Renal cortical epithelial cell (primary cell): ENCODE data around the gene NAPG. TPM values are rescaled to one million over a fixed set of nuclear protein-coding genes. Genes with fewer than 3 reads are reported as not detected.
"Not testable (repeated sequence)": the region's sequence is repeated elsewhere in the genome, so short reads cannot be mapped to it uniquely, and the experiment has no call there.

Experiments used
- DNase-seq: peaks from one replicate; pipeline ENCODE4 v3.0.0-alpha.2; 2011; ENCODE audit warnings: low read depth
- total RNA-seq: library from RNA; depleted of rRNA; stranded (reverse); fragments of >200 nt; gene quantifications from 2 replicates; pipeline ENCODE4 v1.2.3, GENCODE V29; 2014

The NAPG gene
- total RNA-seq, 1 donor from 2014 or later, result 43.2 TPM

- no peak for DNase-seq
Observed at GRCh38 chr18:10546557-10547300, 20.9 kb downstream of the NAPG start.

- DNase-seq, result no peak
Observed at GRCh38 chr18:10552226-10552625, 26.4 kb downstream of the NAPG start.

- DNase-seq, result not testable (repeated sequence)
Observed at GRCh38 chr18:10556251-10556650, 30.4 kb downstream of the NAPG start.

- DNase-seq, result no peak
Observed at GRCh38 chr18:10557085-10557677, 31.4 kb downstream of the NAPG start.

DNA sequence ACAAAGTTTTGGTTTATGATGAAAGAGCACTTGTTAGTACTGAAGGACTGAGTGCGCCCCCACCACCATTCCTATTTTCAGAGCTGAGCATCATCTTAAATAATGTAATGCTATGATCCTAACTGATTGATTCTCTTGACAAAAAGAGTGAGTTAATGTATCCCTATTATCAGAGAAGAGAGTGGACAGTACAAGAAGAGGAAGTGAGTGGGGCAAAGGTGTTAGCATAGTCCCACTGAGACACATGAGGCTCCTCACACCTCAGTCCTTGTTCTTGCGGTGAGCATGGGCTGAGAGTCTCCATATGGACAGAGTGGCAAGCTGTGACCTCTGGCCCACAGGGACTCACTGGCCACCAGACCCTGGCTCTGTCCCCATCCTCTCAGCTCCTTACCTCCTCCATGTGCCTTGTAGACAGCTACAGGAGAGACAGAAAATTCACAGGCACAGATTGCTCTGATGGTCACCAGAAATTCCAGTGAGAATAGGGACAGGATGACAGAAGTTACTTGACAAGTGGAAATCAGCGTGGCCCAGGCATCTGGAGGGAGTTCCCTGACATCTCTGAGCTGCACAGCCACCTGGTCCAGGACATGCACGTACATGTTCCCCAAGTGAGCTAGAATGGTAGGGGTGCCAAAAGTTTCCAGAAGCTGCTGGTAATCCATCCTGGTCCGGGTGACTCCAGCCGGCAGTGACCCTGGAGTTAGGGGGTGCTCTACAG is 32.6 kb downstream of the NAPG start:
- DNase-seq, result no peak

DNA sequence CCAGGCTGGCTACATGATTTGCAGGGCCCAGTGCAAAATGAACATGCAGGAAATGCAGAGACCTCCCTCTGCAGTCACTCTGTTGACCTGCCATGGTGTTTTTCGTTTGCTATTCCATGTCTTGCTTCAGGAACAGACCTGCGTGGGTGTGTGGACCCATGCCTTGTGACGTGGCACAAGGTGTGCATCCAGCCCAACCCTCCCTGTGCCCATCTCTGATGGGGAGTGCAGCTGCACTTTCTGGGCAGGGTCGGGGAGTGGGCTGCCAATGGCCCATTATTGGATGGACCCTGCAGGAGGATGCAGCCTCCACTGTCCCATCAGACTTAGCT is 33.1 kb downstream of the NAPG start:
- no peak for DNase-seq

DNA sequence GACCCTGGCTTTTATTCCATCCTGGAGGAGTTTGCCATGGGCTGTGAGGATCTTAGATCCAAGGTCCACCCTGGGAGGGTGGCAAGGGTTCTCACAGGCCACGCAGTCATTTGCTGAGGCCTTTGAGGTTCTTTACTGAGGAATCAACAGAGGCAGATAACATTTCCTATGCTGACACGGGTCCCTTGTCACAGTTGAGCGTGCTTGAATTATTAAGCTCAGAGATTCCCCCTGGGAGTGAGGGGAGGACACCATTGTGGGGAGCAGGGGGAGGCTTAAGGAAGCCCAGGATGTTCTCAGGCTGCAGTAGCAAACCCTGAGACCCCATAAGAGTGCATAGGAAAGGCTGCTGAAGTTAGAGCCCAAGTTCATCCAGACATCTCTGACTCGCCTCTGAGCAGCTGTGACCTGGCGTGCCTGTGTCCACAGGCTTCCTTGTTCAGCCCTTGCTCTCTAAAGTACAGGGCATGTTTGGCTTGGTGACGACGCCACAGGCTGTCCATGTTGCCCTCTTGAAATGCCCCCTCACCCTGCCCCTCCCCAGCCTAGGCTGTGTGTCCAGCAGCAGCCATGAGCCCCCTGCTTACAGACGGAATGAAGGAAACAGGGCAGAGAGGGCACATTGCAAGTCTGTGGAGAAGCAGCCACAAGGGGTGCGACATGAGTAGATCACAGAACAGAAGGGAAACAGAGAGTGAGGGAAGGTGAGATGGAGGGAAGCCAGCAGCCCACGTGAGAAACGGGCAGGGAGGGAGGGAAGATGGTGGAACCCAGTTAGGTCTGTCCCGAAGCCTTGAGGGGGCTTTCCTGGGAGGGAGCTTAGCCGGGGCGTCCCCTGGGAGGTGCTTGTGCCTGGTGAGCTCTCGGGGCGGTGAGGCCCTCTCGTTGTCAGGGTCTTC is 34.0 kb downstream of the NAPG start:
- no peak for DNase-seq

DNA sequence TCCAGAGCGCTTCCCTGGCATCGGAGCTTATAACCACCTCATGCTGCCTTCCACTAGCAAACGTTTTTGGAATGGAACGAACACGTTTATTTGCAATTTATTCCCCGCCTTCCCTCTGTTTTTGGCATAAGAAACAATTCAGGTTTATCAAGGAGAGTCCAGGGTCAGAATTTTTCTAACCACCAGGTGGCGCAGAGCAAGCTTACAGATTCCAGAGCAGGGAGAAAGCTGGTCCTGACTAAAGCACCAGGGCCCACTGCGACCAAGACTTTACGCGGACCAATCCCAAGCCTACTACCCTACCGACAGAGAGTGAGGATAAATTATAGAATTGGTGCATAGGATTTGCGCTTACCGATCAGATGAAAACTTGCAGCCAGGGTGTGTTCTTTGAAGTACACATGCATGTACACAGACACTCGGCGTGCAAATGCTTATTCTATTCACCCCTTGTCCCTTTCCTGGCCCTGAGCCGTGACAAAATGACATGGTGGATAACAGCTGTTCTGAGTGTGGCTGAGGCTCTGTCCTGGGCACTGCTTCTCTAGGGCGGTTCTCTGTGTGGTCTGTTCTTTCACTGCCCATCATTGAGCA is 34.7 kb downstream of the NAPG start:
- peak; percentile 61 for DNase-seq

DNA sequence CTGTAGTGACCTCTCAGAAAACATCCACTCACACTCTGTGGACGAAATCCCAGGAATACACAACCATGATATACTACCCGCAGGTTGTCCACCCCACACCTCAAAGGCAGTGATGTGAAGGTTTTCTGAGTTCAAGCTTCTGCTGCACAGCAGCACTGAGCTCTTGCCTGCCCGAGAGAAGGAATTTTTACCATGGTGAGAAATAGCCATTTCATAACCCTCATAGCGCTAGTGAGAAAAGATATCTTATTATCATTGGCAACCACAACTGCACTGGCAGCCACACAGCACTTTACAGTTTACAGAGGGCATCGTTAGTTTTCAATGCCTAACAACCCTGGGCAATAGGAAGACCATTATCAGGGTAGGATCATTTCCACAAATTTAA is 36.9 kb downstream of the NAPG start:
- no peak for DNase-seq

GRCh38 chr18:10563886-10564285 is 38.1 kb downstream of the NAPG start:
- DNase-seq, result peak; percentile 75

DNA sequence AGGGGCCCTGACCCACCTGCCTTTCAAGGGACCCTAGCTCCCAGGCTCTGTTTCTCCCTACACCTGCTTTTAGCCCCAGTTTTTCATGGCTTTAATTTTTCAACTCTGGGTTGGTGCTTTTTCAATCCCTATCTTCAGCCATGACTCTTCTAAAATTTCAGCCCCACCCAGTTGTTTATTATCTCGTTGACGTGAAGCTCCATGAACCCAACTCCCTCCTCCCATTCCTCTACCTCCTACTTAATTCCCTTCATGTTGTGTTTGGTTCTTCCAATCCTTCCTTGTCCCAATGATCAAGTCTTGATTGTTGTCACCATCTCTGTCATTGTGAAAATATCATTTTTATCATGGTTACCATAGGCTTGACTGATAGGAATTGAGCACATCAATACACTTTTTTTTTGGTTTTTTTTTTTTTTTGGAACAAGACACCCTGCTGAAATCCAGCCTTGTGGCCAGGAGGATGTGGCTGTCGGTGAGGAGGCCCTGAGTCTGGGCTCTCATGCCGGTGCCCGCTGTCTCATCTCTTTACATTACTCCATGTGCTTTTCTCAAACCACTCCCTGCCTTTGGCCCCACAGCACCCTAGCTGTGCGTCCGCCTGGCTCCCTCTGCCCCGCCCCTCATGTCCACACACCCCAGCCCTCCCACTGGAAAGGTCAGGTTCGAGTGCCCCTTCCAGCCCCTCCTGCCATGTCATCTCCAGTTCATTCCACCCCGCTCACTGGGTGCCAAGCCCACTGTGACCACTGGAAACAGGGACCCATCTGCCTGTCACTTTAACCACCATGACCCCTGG is 39.3 kb downstream of the NAPG start:
- no peak for DNase-seq

- no peak for DNase-seq
Observed at GRCh38 chr18:10565835-10566234, 40.0 kb downstream of the NAPG start.

GRCh38 chr18:10566390-10566789 is 40.6 kb downstream of the NAPG start:
- DNase-seq, result no peak

GRCh38 chr18:10569941-10570340 is 44.1 kb downstream of the NAPG start:
- DNase-seq, result not testable (repeated sequence)

DNA sequence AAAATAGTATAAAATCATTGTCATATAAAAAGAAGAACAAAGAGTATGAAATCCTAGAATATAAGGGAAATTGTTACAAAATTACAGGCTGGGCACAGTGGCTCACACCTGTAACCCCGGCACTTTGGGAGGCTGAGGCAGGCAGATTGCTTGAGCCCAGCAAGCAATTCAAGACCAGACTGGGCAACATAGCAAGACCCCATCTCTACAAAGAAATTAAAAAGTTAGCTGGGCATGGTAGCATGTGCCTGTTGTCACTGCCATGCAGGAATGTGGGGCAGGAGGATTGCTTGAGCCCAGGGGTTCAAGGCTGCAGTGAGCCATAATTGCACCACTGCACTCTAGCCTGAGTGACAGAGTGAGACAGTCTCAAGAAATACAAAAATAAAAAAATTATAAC is 44.8 kb downstream of the NAPG start:
- no peak for DNase-seq

DNA sequence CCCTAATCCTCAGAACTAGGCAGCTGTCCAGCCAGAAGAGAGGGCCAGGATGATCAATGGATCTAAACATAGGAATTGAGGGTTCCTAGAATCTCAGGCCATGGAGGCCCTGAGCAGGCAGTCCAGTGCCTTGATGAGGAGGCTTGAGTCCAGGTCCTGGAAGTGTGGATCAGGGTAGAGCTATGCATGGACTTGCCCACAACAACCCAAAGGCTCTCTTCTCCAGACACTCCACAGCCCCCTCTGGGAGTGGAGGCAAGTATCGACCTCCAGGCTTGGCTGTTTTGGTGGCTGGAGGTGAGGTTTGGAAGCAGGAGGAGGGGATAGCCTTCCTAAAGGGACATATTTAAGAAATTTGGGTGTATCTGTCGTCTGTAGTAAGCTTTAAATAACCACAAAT is 45.7 kb downstream of the NAPG start:
- DNase-seq, result no peak

GRCh38 chr18:10573261-10573660 is 47.4 kb downstream of the NAPG start:
- not testable (repeated sequence) for DNase-seq

- DNase-seq, result not testable (repeated sequence)
Observed at GRCh38 chr18:10574412-10574811, 48.6 kb downstream of the NAPG start.

DNA sequence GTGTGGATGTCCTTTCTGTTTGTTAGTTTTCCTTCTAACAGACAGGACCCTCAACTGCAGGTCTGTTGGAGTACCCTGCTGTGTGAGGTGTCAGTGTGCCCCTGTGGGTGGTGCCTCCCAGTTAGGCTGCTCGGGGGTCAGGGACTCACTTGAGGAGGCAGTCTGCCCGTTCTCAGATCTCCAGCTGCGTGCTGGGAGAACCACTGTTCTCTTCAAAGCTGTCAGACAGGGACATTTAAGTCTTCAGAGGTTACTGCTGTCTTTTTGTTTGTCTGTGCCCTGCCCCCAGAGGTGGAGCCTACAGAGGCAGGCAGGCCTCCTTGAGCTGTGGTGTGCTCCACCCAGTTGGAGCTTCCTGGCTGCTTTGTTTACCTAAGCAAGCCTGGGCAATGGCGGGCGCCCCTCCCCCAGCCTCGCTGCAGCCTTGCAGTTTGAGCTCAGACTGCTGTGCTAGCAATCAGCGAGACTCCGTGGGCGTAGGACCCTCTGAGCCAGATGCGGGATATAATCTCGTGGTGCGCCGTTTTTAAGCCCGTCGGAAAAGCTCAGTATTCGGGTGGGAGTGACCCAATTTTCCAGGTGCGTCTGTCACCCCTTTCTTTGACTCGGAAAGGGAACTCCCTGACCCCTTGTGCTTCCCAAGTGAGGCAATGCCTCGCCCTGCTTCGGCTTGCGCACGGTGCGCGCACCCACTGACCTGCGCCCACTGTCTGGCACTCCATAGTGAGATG is 52.2 kb downstream of the NAPG start:
- not testable (repeated sequence) for DNase-seq

DNA sequence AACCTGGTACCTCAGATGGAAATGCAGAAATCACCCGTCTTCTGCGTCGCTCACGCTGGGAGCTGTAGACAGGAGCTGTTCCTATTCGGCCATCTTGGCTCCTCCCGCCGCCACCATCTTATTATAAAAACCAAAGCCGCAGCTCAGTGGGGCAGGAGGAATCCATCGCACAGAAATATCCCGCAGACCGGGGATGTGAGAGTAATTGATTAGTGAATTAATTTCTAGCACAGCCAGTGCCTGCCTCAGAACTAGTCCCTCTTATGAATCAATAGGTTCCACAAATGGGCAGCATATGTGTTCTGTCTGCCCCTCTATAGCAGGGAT is 52.7 kb downstream of the NAPG start:
- not testable (repeated sequence) for DNase-seq
